Activated naive CD8-positive, alpha-beta T cell treated with anti-CD3 and anti-CD28 coated beads, Interleukin-2, amount 50 U/mL, for 16 hours (primary cell): ENCODE measurements around the gene TSC2.
"Not testable (repeated sequence)": the region's sequence is repeated elsewhere in the genome, so short reads cannot be mapped to it uniquely, and the experiment has no call there.

Experiments
- DNase-seq: peaks from one replicate; pipeline ENCODE4 v3.0.0-alpha.2; 2020; ENCODE audit warnings: low read depth, low spot score

Gene TSC2

GRCh38 chr16:2105291-2105690 is 57.5 kb downstream of the TSC2 start:
- not testable (repeated sequence) for DNase-seq

GRCh38 chr16:2105769-2106168 is 58.0 kb downstream of the TSC2 start:
- DNase-seq: not testable (repeated sequence)

DNA sequence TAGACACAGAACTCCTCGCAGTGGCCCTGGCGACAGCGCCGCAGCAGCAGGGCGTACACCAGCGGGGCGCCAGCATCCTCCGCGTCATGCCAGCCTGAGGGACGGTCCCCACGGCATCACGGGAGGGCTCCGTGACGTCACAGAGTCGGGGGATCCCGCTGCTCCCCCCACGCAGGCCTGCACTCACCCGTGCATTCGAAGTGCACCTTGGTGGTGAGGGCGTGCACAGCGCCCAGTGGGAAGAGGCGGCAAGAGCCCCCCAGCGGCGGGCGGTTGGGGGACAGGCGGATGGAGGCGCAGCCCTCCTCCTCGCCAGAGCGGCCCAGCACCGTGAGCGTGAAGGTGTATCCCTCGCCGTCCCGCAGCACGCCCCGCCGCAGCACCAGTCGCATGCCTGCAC is 58.4 kb downstream of the TSC2 start:
- DNase-seq: not testable (repeated sequence)

GRCh38 chr16:2107121-2107790 is 59.5 kb downstream of the TSC2 start:
- not testable (repeated sequence) for DNase-seq

DNA sequence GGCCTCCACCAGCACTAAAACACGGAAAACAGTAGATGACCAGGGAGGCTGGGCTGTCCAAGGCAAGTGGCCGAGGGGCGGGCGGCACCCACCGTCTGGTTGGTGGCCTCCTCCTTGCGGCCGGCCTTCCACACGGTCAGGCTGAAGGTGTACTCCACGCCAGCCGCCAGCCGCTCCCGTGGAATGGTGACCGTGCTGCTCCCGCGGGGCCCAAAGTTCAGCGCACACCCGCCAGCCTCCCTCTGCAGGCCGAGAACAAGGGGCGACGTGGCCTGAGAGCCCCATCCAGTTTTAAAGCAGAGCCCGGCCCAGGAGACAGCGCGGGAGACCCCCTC is 60.0 kb downstream of the TSC2 start:
- DNase-seq: not testable (repeated sequence)

- not testable (repeated sequence) for DNase-seq
These were observed 60.9 kb downstream of the TSC2 start for GRCh38 chr16:2108446-2109270.

- DNase-seq: not testable (repeated sequence)
These were observed 61.4 kb downstream of the TSC2 start for GRCh38 chr16:2109271-2109580.

DNA sequence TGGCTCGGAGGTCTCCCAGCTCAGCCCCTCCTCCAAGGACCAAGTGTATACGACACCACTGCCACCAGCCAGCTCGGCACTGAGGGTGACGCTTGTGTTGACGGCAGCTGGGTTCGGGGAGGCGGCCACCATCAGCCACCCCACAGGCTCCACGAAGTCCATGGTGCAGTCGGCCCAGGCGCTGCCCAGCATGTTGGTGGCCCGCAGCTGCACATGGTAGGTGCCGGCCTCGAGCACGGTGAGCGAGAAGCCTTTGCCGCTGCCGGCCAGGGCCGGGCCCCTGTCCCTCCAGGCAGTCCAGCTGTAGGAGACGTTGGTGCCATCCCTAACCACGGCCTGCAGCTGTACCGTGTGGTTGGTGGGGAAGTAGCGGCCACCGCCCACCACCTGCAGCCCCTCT is 62.1 kb downstream of the TSC2 start:
- DNase-seq: not testable (repeated sequence)

- not testable (repeated sequence) for DNase-seq
These were observed 62.7 kb downstream of the TSC2 start for GRCh38 chr16:2110332-2111008.

GRCh38 chr16:2111009-2111353 is 63.2 kb downstream of the TSC2 start:
- not testable (repeated sequence) for DNase-seq

DNA sequence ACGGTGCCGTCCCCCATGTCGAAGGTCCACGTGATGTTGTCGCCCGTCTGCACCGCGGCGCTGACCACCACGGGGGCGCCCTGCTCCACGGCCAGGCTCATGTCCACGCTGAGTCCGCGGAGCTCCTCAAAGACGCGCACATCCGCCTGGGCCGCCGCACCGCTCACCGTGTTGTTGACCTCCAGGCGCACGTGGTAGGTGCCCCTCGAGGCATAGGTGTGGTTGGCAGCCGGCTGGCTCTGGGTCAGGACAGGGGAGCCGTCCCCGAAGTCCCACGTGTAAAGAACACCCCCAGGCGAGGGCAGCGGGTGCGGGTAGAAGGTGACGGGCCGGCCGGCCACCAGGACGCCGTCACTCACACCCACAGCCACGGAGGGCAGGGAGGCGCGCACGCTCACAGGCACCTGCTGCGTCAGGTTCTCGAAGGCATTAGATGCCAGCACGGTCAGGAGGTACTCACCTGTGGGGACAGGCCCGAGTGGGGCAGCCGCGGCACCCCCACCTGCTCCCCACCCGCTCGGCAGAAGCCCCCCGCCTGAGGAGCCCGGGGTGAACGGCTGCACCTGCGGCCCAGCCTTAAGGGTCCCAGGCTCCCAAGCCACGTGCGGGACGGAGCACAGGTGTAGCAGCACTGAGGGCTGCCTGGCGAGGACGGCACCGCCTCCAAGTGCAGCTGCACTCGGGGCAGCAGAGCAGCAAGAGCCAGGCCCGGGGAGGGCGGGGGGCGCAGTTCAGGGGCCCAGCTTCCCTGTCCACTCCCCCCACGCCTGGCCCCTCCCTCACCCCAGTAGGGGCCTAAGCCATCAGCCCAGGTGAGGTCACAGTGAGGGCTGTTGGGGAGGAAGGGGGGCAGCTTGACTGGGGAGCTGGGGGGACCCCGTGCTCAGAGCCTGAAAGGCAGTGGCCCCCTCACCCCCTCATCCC is 63.9 kb downstream of the TSC2 start:
- not testable (repeated sequence) for DNase-seq

GRCh38 chr16:2112539-2113106 is 64.8 kb downstream of the TSC2 start:
- not testable (repeated sequence) for DNase-seq

- not testable (repeated sequence) for DNase-seq
These were observed 66.4 kb downstream of the TSC2 start for GRCh38 chr16:2114225-2114624.

GRCh38 chr16:2114885-2115590 is 67.3 kb downstream of the TSC2 start:
- not testable (repeated sequence) for DNase-seq

DNA sequence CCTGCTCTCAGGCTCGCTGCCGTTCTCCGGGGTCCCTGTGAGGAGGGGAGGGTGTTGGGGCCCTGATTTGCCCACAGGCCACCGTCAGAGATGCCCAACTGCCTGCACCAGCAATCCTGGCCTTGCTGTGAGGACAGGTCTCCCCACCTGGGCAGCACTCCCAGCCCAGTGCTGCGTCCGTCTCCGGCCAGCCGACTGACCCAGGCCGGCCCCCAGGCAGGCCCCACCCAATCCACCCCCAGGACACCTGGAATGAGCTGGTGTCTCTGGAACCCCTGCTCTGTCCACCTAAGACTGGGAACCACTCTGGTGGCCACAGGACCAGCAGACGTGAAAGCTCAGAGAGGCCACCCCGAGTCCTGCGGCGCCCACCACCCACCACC is 67.8 kb downstream of the TSC2 start:
- DNase-seq: no peak

DNA sequence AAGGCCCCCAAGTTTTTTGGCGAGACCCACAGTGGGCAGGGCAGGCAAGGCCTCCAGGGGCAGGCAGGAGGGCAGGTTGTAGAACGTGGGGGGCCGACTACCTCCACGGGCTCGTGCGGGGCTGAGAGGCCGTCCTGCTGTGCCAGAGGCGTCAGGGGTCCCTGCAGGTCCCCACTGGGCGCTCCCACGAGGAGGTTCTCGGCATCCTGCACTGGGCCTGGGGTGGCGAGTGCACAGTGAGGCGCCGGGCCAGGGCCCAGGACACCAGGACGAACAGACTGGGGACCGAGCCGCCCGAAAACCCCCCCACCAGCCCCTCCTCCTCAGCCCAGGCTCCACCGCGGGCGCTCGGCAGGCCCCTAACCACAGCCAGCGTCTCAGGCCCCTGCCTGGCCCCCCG is 68.6 kb downstream of the TSC2 start:
- DNase-seq: not testable (repeated sequence)

DNA sequence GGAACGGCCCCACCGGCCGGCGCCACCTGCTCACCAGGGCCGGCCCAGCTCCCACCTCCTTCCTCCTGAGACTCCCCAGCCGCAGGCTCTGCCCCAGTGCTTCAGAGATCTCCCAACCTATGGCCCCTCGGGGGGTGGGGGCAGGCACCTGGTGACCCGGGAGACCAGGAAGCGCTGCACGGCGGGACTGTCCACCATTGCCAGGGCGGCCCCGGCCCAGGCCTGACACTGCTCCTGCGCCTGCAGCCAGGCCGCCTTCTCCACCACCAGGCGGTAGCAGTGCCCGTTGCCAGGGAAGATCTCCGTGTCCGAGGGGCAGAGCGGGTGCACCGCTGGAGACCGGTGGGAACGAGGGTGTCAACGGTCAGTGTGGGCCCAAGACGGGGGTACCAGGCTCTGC is 69.6 kb downstream of the TSC2 start:
- DNase-seq: not testable (repeated sequence)

- DNase-seq: not testable (repeated sequence)
These were observed 70.4 kb downstream of the TSC2 start for GRCh38 chr16:2117960-2118722.

DNA sequence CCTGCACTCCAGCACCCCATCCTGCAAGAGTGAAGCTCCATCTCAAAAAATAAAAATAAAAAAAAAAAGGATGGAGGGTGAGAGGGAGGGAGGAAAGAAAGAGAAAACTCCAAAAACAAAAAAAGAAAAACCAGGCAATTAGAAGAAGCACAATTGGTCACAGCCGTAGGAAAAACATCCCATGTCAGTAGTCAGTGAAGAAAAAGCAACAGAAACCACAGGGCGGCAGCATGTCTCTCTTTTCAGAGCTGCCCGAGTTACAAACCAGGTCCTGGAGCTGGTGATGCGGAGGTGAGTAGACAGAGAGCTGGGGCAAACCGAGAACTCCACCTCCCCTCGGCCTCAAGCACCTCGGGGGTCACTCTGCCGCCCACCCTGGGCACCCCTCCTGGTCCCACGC is 73.5 kb downstream of the TSC2 start:
- DNase-seq: not testable (repeated sequence)

GRCh38 chr16:2121853-2122252 is 74.1 kb downstream of the TSC2 start:
- no peak for DNase-seq
